Lung (tissue), 12 donors: ENCODE measurements around the gene AKAP13. TPM values are rescaled to one million over a fixed set of nuclear protein-coding genes. Genes with fewer than 3 reads are reported as not detected.

Experiments used
- ATAC-seq: fragments of 200-7000 bp; cut with Tn5 transposase; one replicate; pipeline ENCODE4 v1.9.1; 2020; ENCODE audit warnings: moderate number of reproducible peaks; ENCODE audit not compliant: insufficient read depth, low FRiP score
- DNase-seq, 3 donors: peaks; one replicate each; pipeline ENCODE4 v3.0.0-alpha.2; 2013 to 2017
- H3K27ac ChIP-seq, 2 donors: one replicate each; pipeline ENCODE4 v1.5.1; 2013; ENCODE audit warnings: mild to moderate bottlenecking in 2 of 2, moderate library complexity in 2 of 2, control low read depth in 1 of 2, inconsistent platforms in 1 of 2, low read depth in 1 of 2, low read length in 1 of 2
- H3K27me3 ChIP-seq, 3 donors: one replicate each; pipeline ENCODE4 v1.5.1; 2013; ENCODE audit warnings: low read length in 2 of 3; ENCODE audit not compliant: control insufficient read depth in 3 of 3, insufficient read depth in 3 of 3
- H3K36me3 ChIP-seq, 4 donors: one replicate each; pipeline ENCODE4 v1.5.1; 2013; ENCODE audit warnings: low read length in 4 of 4, mild to moderate bottlenecking in 1 of 4, moderate library complexity in 1 of 4; ENCODE audit not compliant: control insufficient read depth in 4 of 4, insufficient read depth in 4 of 4
- H3K4me1 ChIP-seq, 5 donors: one replicate each; pipeline ENCODE4 v1.5.1; 2013; ENCODE audit warnings: low read length in 5 of 5, mild to moderate bottlenecking in 2 of 5, moderate library complexity in 1 of 5; ENCODE audit not compliant: control insufficient read depth in 5 of 5, insufficient read depth in 5 of 5
- H3K4me3 ChIP-seq: one replicate; pipeline ENCODE4 v1.5.1; 2013; ENCODE audit warnings: mild to moderate bottlenecking, control low read depth, moderate library complexity
- H3K9ac ChIP-seq, 2 donors: one replicate each; pipeline ENCODE4 v1.5.1; 2013; ENCODE audit warnings: low read length in 2 of 2, control low read depth in 1 of 2; ENCODE audit not compliant: insufficient read depth in 1 of 2
- H3K9me3 ChIP-seq, 4 donors: one replicate each; pipeline ENCODE4 v1.5.1; 2013; ENCODE audit warnings: low read length in 3 of 4, mild to moderate bottlenecking in 1 of 4, moderate library complexity in 1 of 4; ENCODE audit not compliant: control insufficient read depth in 4 of 4, insufficient read depth in 3 of 4
- CTCF ChIP-seq: IDR thresholded peaks from 2 replicates; pipeline ENCODE4 v1.5.1; 2012; ENCODE audit warnings: mild to moderate bottlenecking; ENCODE audit errors: control extremely low read depth, extremely low read depth
- WGBS, 2 donors: extraction: QIAGEN DNeasy Blood & Tissue Kit; methylation state at CpG; one replicate each; pipeline ENCODE4 v1.1.7; 2013; 5-methylcytosine and 5-hydroxymethylcytosine counted together
- polyA plus RNA-seq, 2 donors: library from polyadenylated mRNA; stranded (reverse); fragments of 200-250 nt; gene quantifications; one replicate each; pipeline ENCODE4 v1.2.1, GENCODE V29; 2013
- total RNA-seq, 2 donors: library from RNA; depleted of rRNA in 1 of 2; stranded (reverse); fragments of >200 nt in 1 of 2; gene quantifications; one replicate each; pipeline ENCODE4 v1.2.1, GENCODE V29; 2014 to 2021
- donor health status: control.
- donor health status: control.
- donor health status: Bipolar disorder and iron deficiency.
- donor health status: healthy.
- donor health status: DM: yes; HTN: yes; CAD: no.

The AKAP13 gene
- total and polyA plus RNA-seq, 4 donors = 102 to 1,115 (median 259) TPM

DNA sequence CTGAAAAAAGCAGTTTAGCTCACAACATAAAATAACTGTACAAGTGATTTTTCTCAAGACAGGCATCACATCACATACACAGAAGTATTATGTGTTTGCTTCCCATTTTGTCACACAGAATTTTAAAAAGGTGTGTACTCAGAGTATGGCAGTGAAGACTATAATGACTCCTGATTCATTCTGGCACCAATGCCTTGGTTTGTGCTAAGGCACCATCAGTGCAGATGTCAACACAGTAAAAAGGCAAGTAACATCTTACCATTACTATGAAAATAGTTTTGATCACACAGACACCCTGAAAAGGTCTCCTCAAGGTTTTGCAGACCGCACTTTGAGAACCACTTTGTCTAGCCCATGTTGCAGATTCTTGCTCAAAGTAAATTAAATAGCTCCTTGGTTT is 222.8 kb downstream of the AKAP13 start:
- H3K27ac ChIP-seq = no peak overlapping the region
- H3K36me3 ChIP-seq = peaks cover 0 to 12% (median 8%) of the 10 kb centered on the region in 4 donors
- H3K9ac ChIP-seq = no peak overlapping the region
- 93 to 98% methylated on average over 1 of the region's 1 CpG for WGBS, 2 donors
- H3K4me3 ChIP-seq = no peak overlapping the region
- H3K9me3 ChIP-seq = no peaks in the 10 kb centered on the region
- no peak for DNase-seq
- TF ChIP-seq CTCF = no peak
- no peaks in the 10 kb centered on the region for H3K27me3 ChIP-seq
- peaks cover 0 to 22% (median 5%) of the 10 kb centered on the region in 5 donors for H3K4me1 ChIP-seq
- no peak for ATAC-seq

GRCh38 chr15:85603703-85604102 is 223.3 kb downstream of the AKAP13 start:
- Histone ChIP-seq H3K9ac (no peak overlapping the region), H3K9me3 (no peaks in the 10 kb centered on the region), H3K27ac (no peak overlapping the region), H3K4me1 (peaks cover 0 to 22% (median 5%) of the 10 kb centered on the region in 5 donors), H3K36me3 (peaks cover 0 to 11% (median 8%) of the 10 kb centered on the region in 4 donors), H3K27me3 (no peaks in the 10 kb centered on the region), H3K4me3 (no peak overlapping the region)
- ATAC-seq (no peak), DNase-seq (no peak)
- WGBS, 2 donors = 95 to 98% methylated on average over 2 of the region's 2 CpGs
- TF ChIP-seq CTCF = no peak

- Histone ChIP-seq H3K4me3 (no peak overlapping the region), H3K4me1 (peaks cover 0 to 19% (median 5%) of the 10 kb centered on the region in 5 donors), H3K36me3 (peaks cover 0 to 11% (median 8%) of the 10 kb centered on the region in 4 donors), H3K9ac (no peak overlapping the region), H3K9me3 (no peaks in the 10 kb centered on the region), H3K27ac (no peak overlapping the region), H3K27me3 (no peaks in the 10 kb centered on the region)
- no peak for TF ChIP-seq CTCF
- 94 to 98% methylated on average over 3 of the region's 3 CpGs for WGBS, 2 donors
- ATAC-seq (no peak), DNase-seq (no peak)
Observed at GRCh38 chr15:85604194-85604593, 223.8 kb downstream of the AKAP13 start.

GRCh38 chr15:85606738-85607137 is 226.3 kb downstream of the AKAP13 start:
- Histone ChIP-seq H3K9ac (no peak overlapping the region), H3K27ac (peak overlapping the region in 1 of 2 donors; percentile 61), H3K27me3 (no peaks in the 10 kb centered on the region), H3K9me3 (no peaks in the 10 kb centered on the region), H3K36me3 (peaks cover 0 to 12% (median 8%) of the 10 kb centered on the region in 4 donors), H3K4me3 (no peak overlapping the region), H3K4me1 (peaks cover 0 to 26% (median 5%) of the 10 kb centered on the region in 5 donors)
- ATAC-seq (no peak), DNase-seq (no peak)
- WGBS, 2 donors = 45 to 74% methylated on average over 2 of the region's 2 CpGs
- no peak for TF ChIP-seq CTCF
